CD4-positive, alpha-beta T cell treated with Interleukin-6 at 100 ng/mL for 8 hours (primary cell): ENCODE results near the gene ZBTB47.

Source experiments
- DNase-seq: peaks from one replicate; pipeline ENCODE4 v3.0.0-alpha.2; 2020; ENCODE audit warnings: mixed read lengths, low spot score

Gene ZBTB47

GRCh38 chr3:42685363-42685881, 31.9 kb downstream of the ZBTB47 start, which contains the start of gene KLHL40:
Gene KLHL40, plus strand, starts transcription at chr3:42685537. Its CDS starts 82 bp downstream, at chr3:42685619.
- DNase-seq = no peak

GRCh38 chr3:42685891-42686820, 32.7 kb downstream of the ZBTB47 start:
- no peak for DNase-seq

GRCh38 chr3:42686832-42687650, 33.5 kb downstream of the ZBTB47 start:
- no peak for DNase-seq

- DNase-seq = no peak
Observed at GRCh38 chr3:42688016-42688415, 34.5 kb downstream of the ZBTB47 start.

- DNase-seq = no peak
Observed at GRCh38 chr3:42688487-42689420, 35.3 kb downstream of the ZBTB47 start.

- DNase-seq = no peak
Observed at GRCh38 chr3:42689421-42690014, 36.0 kb downstream of the ZBTB47 start.

- DNase-seq = no peak
Observed at GRCh38 chr3:42690191-42690590, 36.7 kb downstream of the ZBTB47 start.

GRCh38 chr3:42690766-42691680, 37.5 kb downstream of the ZBTB47 start:
- DNase-seq = no peak

GRCh38 chr3:42691816-42692666, 38.5 kb downstream of the ZBTB47 start:
- no peak for DNase-seq

- DNase-seq = no peak
Observed at GRCh38 chr3:42692667-42693529, 39.4 kb downstream of the ZBTB47 start.

GRCh38 chr3:42693530-42693930, 40.0 kb downstream of the ZBTB47 start:
- DNase-seq = no peak

- DNase-seq = no peak
Observed at GRCh38 chr3:42694366-42694765, 40.9 kb downstream of the ZBTB47 start.

GRCh38 chr3:42696356-42697288, 43.1 kb downstream of the ZBTB47 start:
- DNase-seq = no peak

GRCh38 chr3:42697289-42698051, 44.0 kb downstream of the ZBTB47 start:
- no peak for DNase-seq

GRCh38 chr3:42698216-42698910, 44.9 kb downstream of the ZBTB47 start:
- DNase-seq = no peak

GRCh38 chr3:42698911-42699230, 45.4 kb downstream of the ZBTB47 start:
- DNase-seq = no peak
